SK-N-SH (cell line): ENCODE measurements around the gene NANOS1.

Experiments
- CTCF ChIP-seq: fragments of 200-600 bp; sonication (generic); IDR thresholded peaks from 2 replicates; pipeline ENCODE4 v1.6.1; 2017; ENCODE audit warnings: antibody characterized with exemption, mild to moderate bottlenecking, moderate library complexity
- ELF1 ChIP-seq: IDR thresholded peaks from 2 replicates; pipeline ENCODE4 v1.4.0; 2012
- FOXJ3 ChIP-seq: sonication (generic); formaldehyde crosslinking; IDR thresholded peaks from 2 replicates; pipeline ENCODE4 v1.5.1; 2020; ENCODE audit warnings: mild to moderate bottlenecking, missing genetic modification reagents
- MAX ChIP-seq: IDR thresholded peaks from 2 replicates; pipeline ENCODE4 v1.4.0; 2012; ENCODE audit warnings: low read depth
- NFIC ChIP-seq: IDR thresholded peaks from 2 replicates; pipeline ENCODE4 v1.4.0; 2012; ENCODE audit warnings: borderline replicate concordance
- PBX3 ChIP-seq: IDR thresholded peaks from 2 replicates; pipeline ENCODE4; 2012
- RAD21 ChIP-seq: IDR thresholded peaks from 2 replicates; pipeline ENCODE4 v1.6.1; 2012; ENCODE audit warnings: mild to moderate bottlenecking, low read length
- TAF1 ChIP-seq: IDR thresholded peaks from 2 replicates; pipeline ENCODE4 v1.6.1; 2012; ENCODE audit warnings: low read depth, mild to moderate bottlenecking, low read length, moderate library complexity, borderline replicate concordance
- YY1 ChIP-seq: IDR thresholded peaks from 2 replicates; pipeline ENCODE4 v1.4.0; 2012; ENCODE audit warnings: low read depth, mild to moderate bottlenecking

- no peak for TF ChIP-seq CTCF
- no peak for TF ChIP-seq YY1
- TF ChIP-seq ELF1, result no peak
- no peak for TF ChIP-seq RAD21
- no peak for TF ChIP-seq MAX
- no peak for TF ChIP-seq TAF1
- no peak for TF ChIP-seq PBX3
- no peak for TF ChIP-seq NFIC
- TF ChIP-seq FOXJ3 (CRISPR knock-in tag), result no peak
These were observed 42.4 kb upstream of the NANOS1 start for GRCh38 chr10:118986815-118987790.
